PC-3 (cell line): ENCODE data around the gene CCT3. TPM values are rescaled to one million over a fixed set of nuclear protein-coding genes. Genes with fewer than 3 reads are reported as not detected.

Experiments used
- ATAC-seq: fragments of 200-7000 bp; cut with Tn5 transposase; 2 replicates; pipeline ENCODE4 v1.9.1; 2020; ENCODE audit warnings: mild to moderate bottlenecking, moderate library complexity
- BruUV-seq: library from RNA; stranded (reverse); fragments of 400-500 nt; replicated peaks from 2 replicates; lab custom pipeline; 2021; lab: Mats Ljungman, UMichigan
- CTCF ChIA-PET: fragments of 300-600 bp; sonication (Branson Sonifier 250); formaldehyde crosslinking; loops from one replicate; lab custom pipeline; 2022; ENCODE audit warnings: antibody characterized with exemption; lab: Charles Lee
- POLR2A ChIA-PET: fragments of 300-600 bp; sonication (Branson Sonifier 250); formaldehyde crosslinking; loops from one replicate; lab custom pipeline; 2022; ENCODE audit warnings: antibody characterized with exemption; ENCODE audit not compliant: unreplicated experiment; lab: Charles Lee
- DNase-seq: peaks from one replicate; pipeline ENCODE4 v3.0.0-alpha.2; 2015
- H2AFZ ChIP-seq: fragments of 300-600 bp; sonication (generic); 2 replicates; pipeline ENCODE4 v1.6.0; 2016; ENCODE audit warnings: antibody characterized with exemption, low read length
- H3F3A ChIP-seq: fragments of 300-600 bp; sonication (generic); one replicate; pipeline ENCODE4 v1.6.0; 2017; ENCODE audit warnings: antibody characterized with exemption, low read length, control low read depth, mild to moderate bottlenecking; ENCODE audit not compliant: unreplicated experiment
- H3K27ac ChIP-seq: fragments of 300-600 bp; sonication (generic); 2 replicates; pipeline ENCODE4 v1.5.1; 2016; ENCODE audit warnings: mild to moderate bottlenecking, low read length
- H3K27me3 ChIP-seq: fragments of 300-600 bp; sonication (generic); 2 replicates; pipeline ENCODE4 v1.6.1; 2016; ENCODE audit warnings: low read length, mixed read lengths
- H3K36me3 ChIP-seq: fragments of 300-600 bp; sonication (generic); 2 replicates; pipeline ENCODE4 v1.6.1; 2016; ENCODE audit warnings: low read depth, mixed run types, low read length, mixed read lengths
- H3K4me1 ChIP-seq: fragments of 300-600 bp; sonication (generic); 2 replicates; pipeline ENCODE4 v1.5.1; 2016; ENCODE audit warnings: low read length; ENCODE audit not compliant: insufficient read depth
- H3K4me2 ChIP-seq: fragments of 300-600 bp; sonication (generic); 2 replicates; pipeline ENCODE4 v1.6.0; 2016; ENCODE audit warnings: low read length
- H3K4me3 ChIP-seq: fragments of 300-600 bp; sonication (generic); 2 replicates; pipeline ENCODE4 v1.5.1; 2016; ENCODE audit warnings: mild to moderate bottlenecking, low read length, mixed read lengths
- H3K79me2 ChIP-seq: fragments of 300-600 bp; sonication (generic); 2 replicates; pipeline ENCODE4 v1.6.1; 2017; ENCODE audit warnings: low read length, mixed read lengths
- H3K9ac ChIP-seq: fragments of 300-600 bp; sonication (generic); 2 replicates; pipeline ENCODE4 v1.6.0; 2016; ENCODE audit warnings: mild to moderate bottlenecking, low read length
- H3K9me2 ChIP-seq: fragments of 300-600 bp; sonication (generic); replicated peaks from 2 replicates; pipeline ENCODE4 v1.6.1; 2016; ENCODE audit warnings: mixed run types, low read length, mixed read lengths
- H3K9me3 ChIP-seq: fragments of 300-600 bp; sonication (generic); 2 replicates; pipeline ENCODE4 v1.6.1; 2016; ENCODE audit warnings: low read length, mixed read lengths
- H4K20me1 ChIP-seq: fragments of 300-600 bp; sonication (generic); 2 replicates; pipeline ENCODE4 v1.6.1; 2016; ENCODE audit warnings: low read length, mixed read lengths
- CTCF ChIP-seq: fragments of 300-600 bp; sonication (generic); conservative IDR thresholded peaks from 2 replicates; pipeline ENCODE4 v1.5.1; 2017; ENCODE audit warnings: antibody characterized with exemption, low read depth, mild to moderate bottlenecking, low read length
- EZH2 ChIP-seq: fragments of 300-600 bp; sonication (generic); IDR thresholded peaks from one replicate; pipeline ENCODE4 v1.6.1; 2017; ENCODE audit warnings: antibody characterized with exemption, mild to moderate bottlenecking, low read length; ENCODE audit not compliant: unreplicated experiment
- EZH2phosphoT487 ChIP-seq: fragments of 300-600 bp; sonication (generic); IDR thresholded peaks from 2 replicates; pipeline ENCODE4 v1.6.1; 2018; ENCODE audit warnings: mild to moderate bottlenecking, antibody characterized with exemption, low read length, borderline replicate concordance
- intact Hi-C: fragments of 100-400 bp; cut with micrococcal nuclease; formaldehyde crosslinking; loops from 2 replicates; pipeline ENCODE4 v1.9.0; 2023
- total RNA-seq: library from RNA; depleted of rRNA; stranded (reverse); fragments of >200 nt; gene quantifications from 2 replicates; pipeline ENCODE4 v1.2.3, GENCODE V29; 2014

Gene CCT3
- total RNA-seq, 1 experiment from 2014 or later: 692 TPM

GRCh38 chr1:156289857-156290256 lies 48.2 kb downstream of the CCT3 start:
- no peak for TF ChIP-seq EZH2
- TF ChIP-seq EZH2phosphoT487: no peak
- TF ChIP-seq CTCF: no peak

GRCh38 chr1:156286061-156286460 lies 52.0 kb downstream of the CCT3 start:
- DNase-seq: no peak
- TF ChIP-seq EZH2 (no peak), CTCF (no peak), EZH2phosphoT487 (no peak)
- no peak overlapping the region for H3K4me2 ChIP-seq
- no peak for ATAC-seq
- H3K36me3 ChIP-seq: no peaks in the 10 kb centered on the region
- peaks cover 31% of the 10 kb centered on the region for H3K4me1 ChIP-seq
- H3K27me3 ChIP-seq: no peaks in the 10 kb centered on the region
- no peak overlapping the region for H3K4me3 ChIP-seq
- no peak overlapping the region for H3K9ac ChIP-seq
- CTCF ChIA-PET: no interaction called here
- no peaks in the 10 kb centered on the region for H3F3A ChIP-seq
- no peak overlapping the region for H3K27ac ChIP-seq
- no TSS peak for BruUV-seq
- H4K20me1 ChIP-seq: peaks cover 10% of the 10 kb centered on the region
- POLR2A ChIA-PET: no interaction called here
- H3K9me3 ChIP-seq: no peaks in the 10 kb centered on the region
- no peak overlapping the region for H2AFZ ChIP-seq
- H3K79me2 ChIP-seq: peaks cover 40% of the 10 kb centered on the region
- H3K9me2 ChIP-seq: no peaks in the 10 kb centered on the region
- intact Hi-C loops: no loop called here

More at GRCh38 chr1:156289857-156290256, 48.2 kb downstream of the CCT3 start:
- ChIA-PET CTCF (no interaction called here), POLR2A (no interaction called here)
- BruUV-seq: no TSS peak
- ATAC-seq (no peak), DNase-seq (no peak)
- H3K9me2 ChIP-seq: no peaks in the 10 kb centered on the region
- no peak overlapping the region for H3K4me2 ChIP-seq
- H3F3A ChIP-seq: no peaks in the 10 kb centered on the region
- H3K36me3 ChIP-seq: no peaks in the 10 kb centered on the region
- H3K79me2 ChIP-seq: peaks cover 4% of the 10 kb centered on the region; the same call in 1 of the 2 replicates
- H2AFZ ChIP-seq: no peak overlapping the region
- peaks cover 8% of the 10 kb centered on the region for H3K4me1 ChIP-seq
- H3K27me3 ChIP-seq: no peaks in the 10 kb centered on the region
- H3K9ac ChIP-seq: no peak overlapping the region
- H3K4me3 ChIP-seq: no peak overlapping the region
- H4K20me1 ChIP-seq: no peaks in the 10 kb centered on the region
- intact Hi-C loops: no loop called here
- H3K27ac ChIP-seq: no peak overlapping the region
- no peaks in the 10 kb centered on the region for H3K9me3 ChIP-seq

GRCh38 chr1:156285437-156285836 lies 52.7 kb downstream of the CCT3 start:
- Histone ChIP-seq H3F3A (no peaks in the 10 kb centered on the region), H3K4me1 (peaks cover 32% of the 10 kb centered on the region), H3K36me3 (no peaks in the 10 kb centered on the region), H3K9me3 (no peaks in the 10 kb centered on the region), H3K4me2 (no peak overlapping the region), H3K9me2 (no peaks in the 10 kb centered on the region), H2AFZ (no peak overlapping the region), H3K4me3 (no peak overlapping the region), H4K20me1 (peaks cover 16% of the 10 kb centered on the region), H3K27me3 (no peaks in the 10 kb centered on the region), H3K9ac (no peak overlapping the region), H3K79me2 (peaks cover 46% of the 10 kb centered on the region), H3K27ac (no peak overlapping the region)
- no peak for DNase-seq
- POLR2A ChIA-PET: no interaction called here
- BruUV-seq: no TSS peak
- CTCF ChIA-PET: no interaction called here
- intact Hi-C loops: no loop called here
- TF ChIP-seq CTCF (no peak), EZH2 (no peak), EZH2phosphoT487 (no peak)
- ATAC-seq: no peak
